ENCODE results near the gene SBSN.

Gene SBSN

DNA sequence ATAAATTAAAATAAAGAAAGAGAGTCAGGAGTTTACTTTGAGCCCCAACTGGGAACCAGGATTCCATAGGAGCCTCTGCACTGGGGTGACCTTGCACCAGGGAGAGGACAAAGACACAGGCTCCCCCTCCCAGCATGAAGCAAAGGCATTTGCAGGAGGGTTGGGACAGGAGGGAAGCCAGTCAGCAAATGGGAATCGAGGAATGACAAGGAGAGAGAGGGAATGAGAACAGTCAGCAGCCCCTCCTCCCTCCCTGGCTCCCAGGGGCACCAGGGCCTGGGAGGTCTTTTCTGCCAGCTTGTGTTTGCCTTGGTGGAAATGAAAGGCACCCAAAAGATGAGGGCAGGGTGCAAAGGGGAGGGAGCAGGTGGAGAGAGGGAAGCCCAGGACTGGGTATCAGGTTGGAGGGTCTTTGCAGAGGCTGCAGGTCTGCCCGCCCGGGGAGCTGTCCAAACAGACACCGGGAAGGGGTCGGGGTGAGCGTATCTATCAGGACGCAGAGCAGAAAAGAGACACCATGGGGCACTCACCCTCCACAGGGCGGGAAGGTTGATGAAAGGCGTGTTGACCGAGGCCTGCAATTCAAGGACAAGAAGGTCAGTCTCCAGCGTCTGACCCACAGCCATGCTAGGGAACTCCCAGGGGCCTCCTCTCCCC is 3.8 kb downstream of the SBSN start:
- H3K9me3 ChIP-seq (ENCODE audit: control insufficient read depth, low read length), result no peaks in the 10 kb centered on the region
- H3K9ac ChIP-seq (ENCODE audit: low read length), result no peak overlapping the region
- peaks cover 6% of the 10 kb centered on the region for H3K4me1 ChIP-seq (ENCODE audit: control insufficient read depth, insufficient read depth, low read length)
- no peak for DNase-seq (ENCODE audit: low read depth)
- peaks cover 10% of the 10 kb centered on the region for H3K27me3 ChIP-seq (replicated peaks; ENCODE audit: control insufficient read depth, insufficient read depth, low read length)
- H3K36me3 ChIP-seq (ENCODE audit: control insufficient read depth, insufficient read depth, low read length, severe bottlenecking), result no peaks in the 10 kb centered on the region
- no peak overlapping the region for H3K4me3 ChIP-seq (ENCODE audit: low read length)

DNA sequence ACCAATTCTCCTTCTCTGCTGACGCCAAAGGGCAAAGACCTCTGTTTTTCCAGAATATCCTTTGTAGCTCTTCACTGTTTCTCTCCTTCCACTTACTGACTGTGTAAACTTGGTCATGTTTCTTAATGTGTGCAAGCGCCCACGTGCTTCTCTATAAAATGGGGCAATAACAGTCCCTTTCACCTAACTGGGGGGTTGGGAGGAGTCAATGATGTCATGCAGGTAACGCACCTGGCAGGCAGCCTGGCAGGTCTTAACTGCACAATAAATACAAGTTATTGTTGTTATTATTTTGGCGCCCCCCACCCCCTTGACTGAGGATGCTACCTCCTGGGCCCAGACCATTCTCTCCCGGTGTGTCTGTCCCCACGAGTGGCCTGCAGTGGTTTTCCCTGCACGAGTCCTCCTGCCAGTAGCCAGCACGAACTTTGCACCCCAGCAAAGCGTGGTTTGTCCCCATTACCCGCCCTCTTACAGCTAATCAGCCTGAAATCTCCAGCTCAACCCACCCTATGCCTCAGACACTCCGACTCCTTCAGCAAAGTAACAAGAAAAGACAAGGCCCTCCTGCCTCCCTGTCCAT is 5.3 kb downstream of the SBSN start:
- no peak for DNase-seq (ENCODE audit: low read depth)
- Histone ChIP-seq H3K9ac (ENCODE audit: low read length) (no peak overlapping the region), H3K9me3 (ENCODE audit: control insufficient read depth, low read length) (no peaks in the 10 kb centered on the region), H3K4me1 (ENCODE audit: control insufficient read depth, insufficient read depth, low read length) (peaks cover 11% of the 10 kb centered on the region), H3K4me3 (ENCODE audit: low read length) (no peak overlapping the region), H3K27me3 (replicated peaks; ENCODE audit: control insufficient read depth, insufficient read depth, low read length) (peaks cover 10% of the 10 kb centered on the region), H3K36me3 (ENCODE audit: control insufficient read depth, insufficient read depth, low read length, severe bottlenecking) (no peaks in the 10 kb centered on the region)

DNA sequence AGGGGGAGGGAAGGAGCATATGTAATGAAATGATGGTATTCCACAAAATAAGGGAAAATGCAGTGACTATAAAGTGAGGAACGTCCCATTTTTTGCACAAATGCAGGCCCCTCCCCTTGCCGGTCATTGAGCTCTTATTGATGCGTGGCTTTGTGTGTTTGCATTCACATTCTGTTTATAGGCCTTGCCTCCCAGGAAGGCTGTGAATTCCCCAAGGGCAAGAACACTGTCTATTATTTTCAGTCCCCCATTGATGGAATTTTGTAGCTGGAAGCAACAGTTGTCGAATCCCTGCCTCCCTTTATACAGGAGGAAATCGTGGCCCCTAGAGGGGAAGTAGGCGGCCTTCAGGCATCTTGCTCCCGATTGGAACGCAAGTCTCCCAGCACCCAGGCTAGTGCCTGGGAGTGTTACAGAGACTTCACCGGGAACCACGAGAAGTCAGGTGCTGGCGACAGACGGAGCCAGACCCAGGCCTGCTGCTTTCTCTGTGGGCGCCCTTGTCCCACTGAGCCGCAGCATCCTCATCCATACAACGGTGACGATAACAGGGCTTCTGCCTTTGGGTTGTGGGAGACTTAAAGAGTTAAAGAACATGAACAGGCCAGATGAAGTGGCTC is 6.9 kb downstream of the SBSN start:
- Histone ChIP-seq H3K36me3 (ENCODE audit: control insufficient read depth, insufficient read depth, low read length, severe bottlenecking) (no peaks in the 10 kb centered on the region), H3K9me3 (ENCODE audit: control insufficient read depth, low read length) (no peaks in the 10 kb centered on the region), H3K27me3 (replicated peaks; ENCODE audit: control insufficient read depth, insufficient read depth, low read length) (peaks cover 10% of the 10 kb centered on the region), H3K9ac (ENCODE audit: low read length) (no peak overlapping the region), H3K4me3 (ENCODE audit: low read length) (no peak overlapping the region), H3K4me1 (ENCODE audit: control insufficient read depth, insufficient read depth, low read length) (peaks cover 10% of the 10 kb centered on the region)
- DNase-seq (ENCODE audit: low read depth), result no peak

DNA sequence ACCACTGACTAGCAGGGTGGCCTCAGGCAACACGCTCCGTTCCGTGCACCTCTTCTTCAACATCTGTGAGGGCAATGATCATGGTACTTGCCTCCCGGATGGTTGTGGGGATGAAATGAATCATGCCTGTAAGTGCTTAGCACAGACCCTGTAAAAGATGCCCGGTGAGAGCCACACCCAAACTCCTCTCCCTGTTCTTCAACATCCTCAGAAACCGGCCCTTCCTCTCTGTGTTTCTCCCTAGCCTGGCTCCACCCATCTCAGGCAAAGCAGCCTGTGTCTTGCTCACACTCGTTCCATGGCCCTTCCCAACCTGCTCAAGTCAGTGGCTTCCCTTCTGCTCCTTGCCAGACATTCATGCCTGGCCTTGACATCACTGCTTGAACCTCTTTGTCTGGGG is 8.8 kb downstream of the SBSN start:
- Histone ChIP-seq H3K27me3 (replicated peaks; ENCODE audit: control insufficient read depth, insufficient read depth, low read length) (peaks cover 2% of the 10 kb centered on the region), H3K9ac (ENCODE audit: low read length) (no peak overlapping the region), H3K36me3 (ENCODE audit: control insufficient read depth, insufficient read depth, low read length, severe bottlenecking) (no peaks in the 10 kb centered on the region), H3K4me1 (ENCODE audit: control insufficient read depth, insufficient read depth, low read length) (peaks cover 13% of the 10 kb centered on the region), H3K9me3 (ENCODE audit: control insufficient read depth, low read length) (no peaks in the 10 kb centered on the region), H3K4me3 (ENCODE audit: low read length) (no peak overlapping the region)
- peak; percentile 8 for DNase-seq (ENCODE audit: low read depth)

DNA sequence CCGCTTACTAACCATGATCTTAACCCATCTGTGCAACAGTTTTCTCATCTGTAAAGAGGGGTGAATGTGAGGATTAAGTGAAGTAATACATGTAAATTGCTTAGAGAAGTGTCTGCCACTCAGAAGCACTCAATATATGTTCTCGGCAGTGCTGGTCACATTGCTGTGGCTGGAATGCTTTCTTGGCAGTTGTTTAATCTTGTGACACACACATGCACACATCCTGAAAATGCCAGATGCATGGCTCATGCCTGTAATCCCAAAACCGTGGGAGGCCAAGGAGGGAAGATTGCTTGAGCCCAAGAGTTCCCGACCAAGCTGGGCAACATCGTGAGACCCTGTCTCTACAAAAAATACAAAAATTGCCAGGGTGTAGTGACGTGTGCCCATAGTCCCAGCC is 9.8 kb downstream of the SBSN start:
- DNase-seq (ENCODE audit: low read depth), result peak; percentile 92
- Histone ChIP-seq H3K27me3 (replicated peaks; ENCODE audit: control insufficient read depth, insufficient read depth, low read length) (no peaks in the 10 kb centered on the region), H3K4me3 (ENCODE audit: low read length) (no peak overlapping the region), H3K36me3 (ENCODE audit: control insufficient read depth, insufficient read depth, low read length, severe bottlenecking) (no peaks in the 10 kb centered on the region), H3K9me3 (ENCODE audit: control insufficient read depth, low read length) (no peaks in the 10 kb centered on the region), H3K9ac (ENCODE audit: low read length) (peak overlapping the region; percentile 67), H3K4me1 (ENCODE audit: control insufficient read depth, insufficient read depth, low read length) (peaks cover 23% of the 10 kb centered on the region)

DNA sequence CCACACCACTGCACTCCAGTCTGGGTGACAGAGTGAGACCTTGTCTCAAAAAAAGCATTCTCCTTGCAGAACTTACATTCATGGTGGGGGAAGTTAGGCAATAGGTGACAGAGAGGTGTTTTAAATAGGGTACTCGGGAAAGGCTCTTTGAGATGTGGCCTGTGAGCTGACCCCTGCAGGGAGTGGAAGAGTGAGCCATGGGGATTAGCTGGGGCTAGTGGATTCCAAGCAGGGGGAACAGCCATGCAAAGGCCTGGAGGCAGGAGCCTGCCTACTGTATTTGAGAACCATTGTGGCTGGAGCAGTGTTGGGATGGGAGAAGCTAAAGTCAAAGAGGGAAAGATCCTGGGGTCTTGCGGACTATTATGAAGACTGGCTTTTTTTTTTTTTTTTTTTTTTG is 10.8 kb downstream of the SBSN start:
- no peak for DNase-seq (ENCODE audit: low read depth)
- Histone ChIP-seq H3K27me3 (replicated peaks; ENCODE audit: control insufficient read depth, insufficient read depth, low read length) (no peaks in the 10 kb centered on the region), H3K36me3 (ENCODE audit: control insufficient read depth, insufficient read depth, low read length, severe bottlenecking) (no peaks in the 10 kb centered on the region), H3K9me3 (ENCODE audit: control insufficient read depth, low read length) (no peaks in the 10 kb centered on the region), H3K4me3 (ENCODE audit: low read length) (no peak overlapping the region), H3K4me1 (ENCODE audit: control insufficient read depth, insufficient read depth, low read length) (peaks cover 27% of the 10 kb centered on the region), H3K9ac (ENCODE audit: low read length) (no peak overlapping the region)

DNA sequence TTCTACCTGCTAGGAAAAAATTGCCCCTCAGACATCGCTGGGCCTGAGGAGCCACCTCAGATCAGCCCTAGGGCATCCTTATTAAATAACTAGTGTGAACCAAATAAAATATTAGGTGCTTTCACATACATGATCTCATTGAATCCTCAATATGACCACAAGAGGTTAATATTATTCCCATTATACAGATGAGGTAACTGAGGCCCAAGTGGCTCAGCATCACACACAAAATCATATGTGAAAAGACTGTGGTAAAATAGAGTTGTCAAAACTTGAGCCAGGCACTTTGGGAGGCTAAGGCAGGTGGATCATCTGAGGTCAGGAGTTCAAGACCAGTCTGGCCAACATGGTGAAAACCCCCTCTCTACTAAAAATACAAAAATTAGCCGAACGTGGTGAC is 11.8 kb downstream of the SBSN start:
- no peak for DNase-seq (ENCODE audit: low read depth)
- H3K27me3 ChIP-seq (replicated peaks; ENCODE audit: control insufficient read depth, insufficient read depth, low read length), result no peaks in the 10 kb centered on the region
- H3K4me3 ChIP-seq (ENCODE audit: low read length), result no peak overlapping the region
- no peaks in the 10 kb centered on the region for H3K9me3 ChIP-seq (ENCODE audit: control insufficient read depth, low read length)
- peaks cover 27% of the 10 kb centered on the region for H3K4me1 ChIP-seq (ENCODE audit: control insufficient read depth, insufficient read depth, low read length)
- H3K9ac ChIP-seq (ENCODE audit: low read length), result no peak overlapping the region
- no peaks in the 10 kb centered on the region for H3K36me3 ChIP-seq (ENCODE audit: control insufficient read depth, insufficient read depth, low read length, severe bottlenecking)

DNA sequence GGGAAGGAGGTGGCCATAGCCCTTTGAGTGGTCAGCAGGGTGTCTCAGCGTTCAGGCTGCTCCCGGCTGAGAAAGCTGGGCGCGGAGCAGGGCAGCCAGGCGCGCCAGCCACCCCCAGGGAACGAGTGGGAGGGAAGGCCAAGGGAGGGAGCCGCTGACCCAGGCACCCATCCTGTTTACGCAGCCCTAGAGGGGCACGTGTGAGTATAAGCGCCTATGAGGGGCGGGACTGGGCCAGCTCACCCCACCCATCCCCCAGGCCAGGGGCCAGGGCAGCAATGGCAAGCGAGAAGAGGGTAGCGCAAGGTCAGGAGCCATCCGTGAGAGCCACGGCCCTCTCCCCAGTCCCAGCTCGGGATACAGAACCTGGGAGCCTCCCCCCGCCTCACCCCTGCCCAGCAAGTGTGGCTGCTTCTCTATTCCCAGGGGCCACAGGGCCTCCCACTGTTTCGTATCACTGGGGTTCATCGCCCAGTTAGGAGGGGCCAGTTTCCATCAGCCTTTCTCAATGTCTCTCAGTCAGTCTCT is 13.8 kb downstream of the SBSN start:
- Histone ChIP-seq H3K36me3 (ENCODE audit: control insufficient read depth, insufficient read depth, low read length, severe bottlenecking) (no peaks in the 10 kb centered on the region), H3K9ac (ENCODE audit: low read length) (peak overlapping the region; percentile 84), H3K27me3 (replicated peaks; ENCODE audit: control insufficient read depth, insufficient read depth, low read length) (peaks cover 9% of the 10 kb centered on the region), H3K4me1 (ENCODE audit: control insufficient read depth, insufficient read depth, low read length) (peaks cover 32% of the 10 kb centered on the region), H3K4me3 (ENCODE audit: low read length) (peak overlapping the region; percentile 56), H3K9me3 (ENCODE audit: control insufficient read depth, low read length) (no peaks in the 10 kb centered on the region)
- peak; percentile 18 for DNase-seq (ENCODE audit: low read depth)

DNA sequence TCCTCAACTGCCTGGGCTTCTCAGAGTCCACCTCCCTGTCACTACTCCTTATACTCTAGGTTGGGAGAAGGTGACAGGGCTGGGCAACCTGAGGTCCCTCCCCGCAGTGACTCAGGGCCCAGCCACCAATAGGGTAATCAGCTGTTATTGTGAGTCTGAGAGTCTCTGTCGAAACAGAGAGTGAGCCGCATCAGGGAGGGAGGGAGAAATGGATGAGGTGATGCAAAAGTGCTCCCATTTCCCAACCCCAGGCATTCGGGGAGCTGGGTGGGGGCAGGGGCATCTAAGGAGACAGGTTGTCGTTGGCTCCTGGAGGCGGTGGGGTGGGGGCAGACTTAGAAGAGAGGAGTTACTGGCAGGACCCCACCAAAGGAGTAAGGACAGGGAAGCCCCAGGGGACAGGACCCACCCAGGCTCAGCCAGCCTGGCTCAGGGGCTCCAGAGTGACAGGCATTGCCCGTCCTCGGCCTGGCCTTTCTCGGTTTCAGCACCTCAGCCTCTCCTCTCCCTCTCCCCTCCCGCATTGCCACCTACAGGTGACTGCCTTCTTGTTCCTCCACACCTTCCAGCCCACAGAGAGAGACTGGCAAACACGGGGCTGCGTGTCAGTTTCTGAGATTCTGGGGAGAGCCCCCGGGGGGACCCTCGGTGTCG is 14.4 kb downstream of the SBSN start, which contains the start of gene DMKN:
DMKN (minus strand) TSS at position 22 of the 654 bp plus-strand sequence. CDS start 174 bp downstream, outside the sequence.
- H3K4me3 ChIP-seq (ENCODE audit: low read length), result peak within 1 kb of the TSS; percentile 56
- DNase-seq (ENCODE audit: low read depth), result peak; percentile 58
- H3K27me3 ChIP-seq (replicated peaks; ENCODE audit: control insufficient read depth, insufficient read depth, low read length), result peaks cover 9% of the 10 kb centered on the region
- no peaks in the 10 kb centered on the region for H3K9me3 ChIP-seq (ENCODE audit: control insufficient read depth, low read length)
- H3K9ac ChIP-seq (ENCODE audit: low read length), result peak within 1 kb of the TSS; percentile 84
- H3K36me3 ChIP-seq (ENCODE audit: control insufficient read depth, insufficient read depth, low read length, severe bottlenecking), result no peaks in the 10 kb centered on the region
- peaks cover 31% of the 10 kb centered on the region for H3K4me1 ChIP-seq (ENCODE audit: control insufficient read depth, insufficient read depth, low read length)

DNA sequence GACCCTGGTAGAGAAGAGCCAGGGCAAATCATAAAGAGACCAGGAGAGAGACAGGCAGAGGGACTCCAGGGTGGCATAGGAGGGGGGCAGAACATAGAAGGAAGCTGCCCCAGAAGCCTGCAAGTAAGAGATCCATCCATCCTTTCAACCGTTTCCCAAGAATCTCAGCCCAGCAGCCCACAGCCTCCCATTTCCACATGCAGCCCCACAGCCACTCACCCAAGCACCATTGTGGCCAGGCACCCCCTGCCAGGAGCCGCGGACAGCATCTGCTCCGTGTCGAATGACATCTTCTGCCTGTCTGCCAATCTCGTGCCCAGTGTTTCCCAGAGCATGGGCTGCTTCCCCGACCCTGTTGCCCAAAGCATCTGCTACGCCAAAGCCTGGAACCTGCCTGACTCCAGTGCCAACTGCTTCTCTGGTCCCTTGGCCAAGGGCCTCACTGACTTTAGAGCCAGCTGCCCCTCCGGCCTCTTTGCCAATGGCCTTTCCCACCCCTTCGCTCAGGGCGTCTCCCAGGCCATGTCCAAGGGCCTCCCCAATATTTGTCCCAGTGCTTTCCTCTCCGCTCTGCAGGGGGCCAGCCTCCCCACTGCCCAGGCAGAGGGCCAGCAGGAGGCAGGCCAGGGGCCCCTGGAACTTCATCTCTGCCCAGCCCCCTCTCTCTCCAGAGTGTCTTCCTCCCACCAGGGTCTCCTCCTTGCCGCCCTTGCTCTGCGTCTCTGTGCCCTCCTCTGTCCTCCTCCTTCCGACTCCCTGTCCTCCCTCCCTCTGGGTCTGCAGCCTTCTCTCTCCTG is 15.1 kb downstream of the SBSN start:
- H3K4me1 ChIP-seq (ENCODE audit: control insufficient read depth, insufficient read depth, low read length), result peaks cover 25% of the 10 kb centered on the region
- no peaks in the 10 kb centered on the region for H3K36me3 ChIP-seq (ENCODE audit: control insufficient read depth, insufficient read depth, low read length, severe bottlenecking)
- H3K9me3 ChIP-seq (ENCODE audit: control insufficient read depth, low read length), result no peaks in the 10 kb centered on the region
- H3K27me3 ChIP-seq (replicated peaks; ENCODE audit: control insufficient read depth, insufficient read depth, low read length), result peaks cover 10% of the 10 kb centered on the region
- no peak for DNase-seq (ENCODE audit: low read depth)
- H3K9ac ChIP-seq (ENCODE audit: low read length), result no peak overlapping the region
- H3K4me3 ChIP-seq (ENCODE audit: low read length), result peak overlapping the region; percentile 0
